Transverse colon (tissue), 4 donors: ENCODE measurements around the gene ZNF544. TPM values are rescaled to one million over a fixed set of nuclear protein-coding genes. Genes with fewer than 3 reads are reported as not detected.

Source experiments
- DNase-seq: peaks from one replicate; pipeline ENCODE4 v3.0.0-alpha.2; 2019
- H3K27ac ChIP-seq, 4 donors: fragments of 200-600 bp; sonication (generic); 2 replicates each; pipeline ENCODE4 v1.5.1; 2016 to 2018; ENCODE audit warnings: inconsistent platforms in 4 of 4
- H3K27me3 ChIP-seq: fragments of 200-600 bp; sonication (generic); 2 replicates; pipeline ENCODE4 v1.5.1; 2017; ENCODE audit warnings: inconsistent platforms
- H3K36me3 ChIP-seq, 4 donors: fragments of 200-600 bp; sonication (generic); 2 replicates each; pipeline ENCODE4 v1.5.1; 2017 to 2019; ENCODE audit warnings: inconsistent platforms in 4 of 4
- H3K4me1 ChIP-seq, 4 donors: fragments of 200-600 bp; sonication (generic); 2 replicates each; pipeline ENCODE4 v1.5.1; 2017 to 2020; ENCODE audit warnings: inconsistent platforms in 4 of 4
- H3K4me3 ChIP-seq, 4 donors: fragments of 200-600 bp; sonication (generic); 1 replicate in 1 of 4; 2 replicates in 3 of 4; pipeline versions ENCODE4 v1.5.1 to v1.6.1; 2017 to 2019; ENCODE audit warnings: inconsistent platforms in 4 of 4
- H3K9me3 ChIP-seq, 2 donors: fragments of 200-600 bp; sonication (generic); 2 replicates each; pipeline ENCODE4 v1.5.1; 2017 to 2019; ENCODE audit warnings: inconsistent platforms in 2 of 2
- EP300 ChIP-seq: sonication (generic); formaldehyde crosslinking; IDR thresholded peaks from one replicate; pipeline ENCODE4 v1.6.1; 2017; ENCODE audit warnings: antibody characterized with exemption, low read depth
- POLR2A ChIP-seq: fragments of 450-650 bp; IDR thresholded peaks from one replicate; pipeline ENCODE4 v1.6.1; 2016; ENCODE audit warnings: antibody characterized with exemption, mild to moderate bottlenecking, moderate library complexity
- POLR2AphosphoS5 ChIP-seq, 3 donors: sonication (generic); formaldehyde crosslinking; IDR thresholded peaks; one replicate each; pipeline ENCODE4 v1.6.1; 2016; ENCODE audit warnings: antibody characterized with exemption in 3 of 3
- WGBS, 2 donors: methylation state at CpG; one replicate each; pipeline ENCODE4 v1.1.5; 2018; ENCODE audit warnings: low coverage in 1 of 2; 5-methylcytosine and 5-hydroxymethylcytosine counted together
- in situ Hi-C, 4 donors: fragments of 200-750 bp; cut with MboI; loops; one replicate each; pipeline versions ENCODE4 v1.15.0 to v1.15.1; 2017; ENCODE audit warnings: low sequenced_read_pairs in 3 of 4, low pct_ligation_motif_present in 1 of 4, low pct_unique_long_range_greater_than_20kb in 1 of 4
- intact Hi-C: fragments of 100-400 bp; cut with DNase I; formaldehyde crosslinking; loops from one replicate; pipeline ENCODE4 v1.15.1; 2023; ENCODE audit warnings: low total_unique reads
- total RNA-seq, 4 donors: library from RNA; depleted of rRNA; stranded (reverse); fragments of >200 nt; gene quantifications; one replicate each; pipeline ENCODE4 v1.1.0, GENCODE V29; 2016
- TF ChIP-seq, protein P1 (sequence below), 5 experiments: fragments of 200-600 bp in 3 of 5; fragments of 450-650 bp in 2 of 5; sonication (generic) in 3 of 5; IDR thresholded peaks; 1 replicate in 2 of 5; 2 replicates in 3 of 5; pipeline ENCODE4 v1.5.1; 2016 to 2017; ENCODE audit warnings: antibody characterized with exemption in 5 of 5, inconsistent platforms in 3 of 5, mild to moderate bottlenecking in 2 of 5, moderate library complexity in 1 of 5

The ZNF544 gene
- total RNA-seq, 4 donors from 2014 or later: 8.6 to 62.3 (median 25.1) TPM

DNA sequence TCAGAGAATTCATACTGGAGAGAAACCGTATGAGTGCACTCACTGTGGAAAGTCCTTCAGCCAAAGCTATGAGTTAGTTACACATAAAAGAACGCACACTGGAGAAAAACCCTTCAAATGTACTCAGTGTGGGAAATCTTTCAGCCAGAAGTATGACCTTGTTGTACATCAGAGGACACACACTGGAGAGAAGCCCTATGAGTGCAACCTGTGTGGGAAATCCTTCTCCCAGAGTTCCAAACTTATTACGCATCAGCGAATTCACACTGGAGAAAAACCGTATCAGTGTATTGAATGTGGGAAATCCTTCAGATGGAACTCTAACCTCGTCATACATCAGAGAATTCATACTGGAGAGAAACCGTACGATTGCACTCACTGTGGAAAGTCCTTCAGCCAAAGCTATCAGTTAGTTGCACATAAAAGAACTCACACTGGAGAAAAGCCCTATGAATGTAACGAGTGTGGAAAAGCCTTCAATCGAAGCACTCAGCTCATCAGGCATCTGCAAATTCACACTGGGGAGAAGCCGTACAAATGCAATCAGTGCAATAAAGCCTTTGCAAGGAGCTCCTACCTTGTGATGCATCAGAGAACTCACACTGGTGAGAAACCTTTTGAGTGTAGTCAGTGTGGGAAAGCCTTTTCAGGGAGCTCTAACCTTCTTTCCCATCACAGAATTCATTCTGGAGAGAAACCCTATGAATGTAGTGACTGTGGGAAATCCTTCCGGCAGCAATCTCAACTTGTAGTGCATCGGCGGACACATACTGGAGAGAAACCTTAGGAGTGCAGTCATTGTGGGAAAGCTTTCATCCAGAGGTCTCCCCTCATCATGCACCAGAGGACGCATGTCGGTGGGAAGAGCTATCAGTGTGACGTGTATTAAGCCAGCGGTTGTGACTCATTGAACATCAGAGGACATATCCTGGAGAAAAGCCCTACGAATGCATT lies 33.5 kb downstream of the ZNF544 start:
- TF ChIP-seq EP300 (no peak), POLR2A (no peak), POLR2AphosphoS5 (IDR thresholded peaks at IDR 0.05) (no peak)
- TF ChIP-seq, protein P1, sequence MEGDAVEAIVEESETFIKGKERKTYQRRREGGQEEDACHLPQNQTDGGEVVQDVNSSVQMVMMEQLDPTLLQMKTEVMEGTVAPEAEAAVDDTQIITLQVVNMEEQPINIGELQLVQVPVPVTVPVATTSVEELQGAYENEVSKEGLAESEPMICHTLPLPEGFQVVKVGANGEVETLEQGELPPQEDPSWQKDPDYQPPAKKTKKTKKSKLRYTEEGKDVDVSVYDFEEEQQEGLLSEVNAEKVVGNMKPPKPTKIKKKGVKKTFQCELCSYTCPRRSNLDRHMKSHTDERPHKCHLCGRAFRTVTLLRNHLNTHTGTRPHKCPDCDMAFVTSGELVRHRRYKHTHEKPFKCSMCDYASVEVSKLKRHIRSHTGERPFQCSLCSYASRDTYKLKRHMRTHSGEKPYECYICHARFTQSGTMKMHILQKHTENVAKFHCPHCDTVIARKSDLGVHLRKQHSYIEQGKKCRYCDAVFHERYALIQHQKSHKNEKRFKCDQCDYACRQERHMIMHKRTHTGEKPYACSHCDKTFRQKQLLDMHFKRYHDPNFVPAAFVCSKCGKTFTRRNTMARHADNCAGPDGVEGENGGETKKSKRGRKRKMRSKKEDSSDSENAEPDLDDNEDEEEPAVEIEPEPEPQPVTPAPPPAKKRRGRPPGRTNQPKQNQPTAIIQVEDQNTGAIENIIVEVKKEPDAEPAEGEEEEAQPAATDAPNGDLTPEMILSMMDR (IDR thresholded peaks at IDR 0.05): no peak
- no peak for DNase-seq
- no peak overlapping the region for H3K27ac ChIP-seq
- H3K27me3 ChIP-seq: no peaks in the 10 kb centered on the region
- peaks cover 99 to 100% of the 10 kb centered on the region in 2 donors for H3K9me3 ChIP-seq
- no peaks in the 10 kb centered on the region for H3K4me1 ChIP-seq
- H3K36me3 ChIP-seq: peaks cover 0 to 85% (median 34%) of the 10 kb centered on the region in 4 donors
- no peak overlapping the region for H3K4me3 ChIP-seq
- WGBS, 2 donors: 94 to 100% methylated on average over 2 to 19 of the region's 19 CpGs
- in situ Hi-C loops (no loop called here), intact Hi-C loops (no loop called here)

DNA sequence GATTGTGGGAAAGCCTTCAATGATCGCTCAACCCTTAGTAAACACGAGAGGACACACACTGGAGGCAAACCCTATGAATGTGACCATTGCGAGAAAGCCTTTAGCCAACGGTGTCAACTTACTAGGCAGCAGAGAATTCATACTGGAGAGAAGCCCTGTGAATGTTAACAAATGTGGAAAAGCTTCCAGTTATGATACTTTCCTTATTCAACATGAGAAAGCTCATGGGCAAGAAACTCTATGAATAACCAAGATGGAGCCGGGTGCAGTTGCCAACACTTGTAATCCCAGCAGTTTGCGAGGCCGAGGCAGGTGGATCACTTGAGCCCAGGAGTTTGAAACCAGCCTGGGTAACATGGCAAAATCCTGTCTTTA lies 34.2 kb downstream of the ZNF544 start:
- Histone ChIP-seq H3K4me1 (no peaks in the 10 kb centered on the region), H3K9me3 (peaks cover 99 to 100% of the 10 kb centered on the region in 2 donors), H3K27me3 (no peaks in the 10 kb centered on the region), H3K36me3 (peaks cover 0 to 79% (median 33%) of the 10 kb centered on the region in 4 donors), H3K27ac (no peak overlapping the region), H3K4me3 (no peak overlapping the region)
- in situ Hi-C loops: no loop called here
- DNase-seq: no peak
- 96 to 100% methylated on average over 4 to 7 of the region's 7 CpGs for WGBS, 2 donors
- TF ChIP-seq POLR2A (no peak), EP300 (no peak), POLR2AphosphoS5 (IDR thresholded peaks at IDR 0.05) (no peak)
- TF ChIP-seq, protein P1 (IDR thresholded peaks at IDR 0.05): no peak
- intact Hi-C loops: no loop called here

DNA sequence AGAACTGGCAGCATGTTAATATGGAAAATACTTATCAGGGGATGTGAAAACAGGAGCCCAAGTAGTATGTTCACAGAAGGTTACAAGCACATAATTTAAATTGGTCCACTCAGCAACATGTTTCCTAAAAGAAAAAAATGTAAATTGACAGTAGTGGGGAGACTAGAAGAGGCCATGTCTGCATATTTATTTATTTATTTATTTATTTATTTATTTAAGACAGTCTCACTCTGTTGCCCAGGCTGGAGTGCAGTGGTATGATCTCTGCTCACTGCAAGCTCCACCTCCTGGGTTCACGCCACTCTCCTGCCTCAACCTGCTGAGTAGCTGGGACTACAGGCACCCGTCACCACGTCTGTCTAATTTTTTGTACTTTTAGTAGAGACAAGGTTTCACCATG lies 36.4 kb downstream of the ZNF544 start:
- no peak for DNase-seq
- in situ Hi-C loops (no loop called here), intact Hi-C loops (no loop called here)
- Histone ChIP-seq H3K4me3 (no peak overlapping the region), H3K27ac (no peak overlapping the region), H3K9me3 (peaks cover 98 to 99% of the 10 kb centered on the region in 2 donors), H3K4me1 (no peaks in the 10 kb centered on the region), H3K27me3 (no peaks in the 10 kb centered on the region), H3K36me3 (peaks cover 0 to 59% (median 24%) of the 10 kb centered on the region in 4 donors)
- TF ChIP-seq POLR2AphosphoS5 (IDR thresholded peaks at IDR 0.05): no peak
- no peak for TF ChIP-seq POLR2A
- TF ChIP-seq, protein P1 (IDR thresholded peaks at IDR 0.05): no peak
- no peak for TF ChIP-seq EP300
- 99 to 100% methylated on average over 2 to 3 of the region's 3 CpGs for WGBS, 2 donors

DNA sequence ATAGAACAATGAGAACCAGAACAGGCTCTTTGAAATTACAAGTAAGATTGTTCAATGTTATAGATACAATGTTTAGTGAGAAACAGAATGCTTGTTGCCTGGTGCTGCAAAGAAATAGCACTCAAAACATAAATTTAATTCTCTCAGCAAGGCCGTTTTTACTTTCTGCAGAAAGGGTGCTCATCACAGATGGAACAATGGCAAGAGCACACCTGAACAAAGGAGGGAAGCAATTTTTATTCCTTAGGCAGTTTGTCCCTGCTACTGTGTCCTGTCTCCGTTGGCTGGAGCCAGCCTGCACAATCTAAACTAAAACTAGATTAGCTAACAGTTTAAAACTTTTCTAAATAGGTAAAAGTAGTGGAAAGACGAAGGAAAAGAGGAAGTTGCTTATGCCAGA lies 39.6 kb downstream of the ZNF544 start:
- DNase-seq: no peak
- Histone ChIP-seq H3K4me3 (no peak overlapping the region), H3K36me3 (peaks cover 0 to 58% (median 11%) of the 10 kb centered on the region in 4 donors), H3K27me3 (no peaks in the 10 kb centered on the region), H3K27ac (no peak overlapping the region), H3K9me3 (peaks cover 94 to 98% of the 10 kb centered on the region in 2 donors), H3K4me1 (no peaks in the 10 kb centered on the region)
- TF ChIP-seq EP300 (no peak), POLR2A (no peak), POLR2AphosphoS5 (IDR thresholded peaks at IDR 0.05) (no peak)
- TF ChIP-seq, protein P1 (IDR thresholded peaks at IDR 0.05): no peak
- intact Hi-C loops (no loop called here), in situ Hi-C loops (no loop called here)
- WGBS, 2 donors: 90 to 95% methylated on average over 3 of the region's 3 CpGs
